ENCODE results near the gene C20orf202. TPM values are rescaled to one million over a fixed set of nuclear protein-coding genes. Genes with fewer than 3 reads are reported as not detected.
A peak's percentile ranks its signal among the peaks of the same experiment; 100 is the strongest.

C20orf202 gene
- total and polyA plus RNA-seq, 9 of the 15 experiments (the other 6 are each of a cell fraction or from before 2014, with no cell fraction given) = 0.03 to 0.24 (median 0.15) TPM; not detected in 4

DNA sequence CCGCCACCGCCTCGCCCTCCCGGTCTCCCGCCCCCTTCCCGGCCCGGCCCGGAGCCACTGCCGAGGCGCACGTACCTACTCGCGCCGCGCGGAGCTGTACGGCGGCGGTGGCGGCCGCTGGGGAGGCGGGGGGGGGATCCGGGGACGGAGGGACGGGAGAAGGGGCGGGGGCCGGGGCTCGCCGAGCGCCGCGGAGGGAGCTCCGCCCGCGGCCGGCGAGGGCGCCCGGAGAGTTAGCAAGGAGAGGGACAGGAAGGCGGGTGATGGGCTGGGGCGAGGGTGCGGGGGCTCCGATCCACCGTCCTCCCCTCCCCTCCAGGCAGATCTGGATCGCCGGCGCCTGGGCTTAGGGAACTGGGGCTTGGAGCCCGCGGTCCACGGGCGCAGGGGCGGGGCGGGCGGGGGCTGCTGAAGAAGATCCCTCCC, 17.9 kb upstream of the C20orf202 start:
- H4K20me1 ChIP-seq (replicated peaks; ENCODE audit: control insufficient read depth, insufficient read depth, low read length) = no peaks in the 10 kb centered on the region
- H3K4me2 ChIP-seq (ENCODE audit: insufficient read depth, low read length) = peak overlapping the region; percentile 77; the same call in 1 of the 2 replicates
- H3K79me2 ChIP-seq (ENCODE audit: control insufficient read depth, insufficient read depth, low read length) = peaks cover 24% of the 10 kb centered on the region
- peaks cover 4% of the 10 kb centered on the region for H3K9me1 ChIP-seq (ENCODE audit: control insufficient read depth, insufficient read depth, low read length)
- TF ChIP-seq HNRNPK (IDR thresholded peaks at IDR 0.05; ENCODE audit: low read depth, low read length, poor library complexity, severe bottlenecking) (peak; percentile 35), SIN3B (IDR thresholded peaks at IDR 0.05; ENCODE audit: low read depth) (0 out of 2 replicates have a peak, but pooled peaks have one; percentile 23), ZNF263 (CRISPR knock-in tag; IDR thresholded peaks at IDR 0.05; ENCODE audit: borderline replicate concordance) (peak; percentile 57; the same call in 1 of the 2 replicates), BCOR (IDR thresholded peaks at IDR 0.05) (no peak), PHF8 (IDR thresholded peaks at IDR 0.05; ENCODE audit: borderline replicate concordance, low read length) (peak; percentile 4; the same call in 1 of the 2 replicates), SAP30 (IDR thresholded peaks at IDR 0.05; ENCODE audit: borderline replicate concordance, insufficient read depth, low read depth, low read length, poor library complexity, severe bottlenecking) (peak; percentile 15), PCBP1 (IDR thresholded peaks at IDR 0.05; ENCODE audit: low read depth, low read length, poor library complexity, severe bottlenecking) (peak; percentile 32)
- TF ChIP-seq, protein P1, sequence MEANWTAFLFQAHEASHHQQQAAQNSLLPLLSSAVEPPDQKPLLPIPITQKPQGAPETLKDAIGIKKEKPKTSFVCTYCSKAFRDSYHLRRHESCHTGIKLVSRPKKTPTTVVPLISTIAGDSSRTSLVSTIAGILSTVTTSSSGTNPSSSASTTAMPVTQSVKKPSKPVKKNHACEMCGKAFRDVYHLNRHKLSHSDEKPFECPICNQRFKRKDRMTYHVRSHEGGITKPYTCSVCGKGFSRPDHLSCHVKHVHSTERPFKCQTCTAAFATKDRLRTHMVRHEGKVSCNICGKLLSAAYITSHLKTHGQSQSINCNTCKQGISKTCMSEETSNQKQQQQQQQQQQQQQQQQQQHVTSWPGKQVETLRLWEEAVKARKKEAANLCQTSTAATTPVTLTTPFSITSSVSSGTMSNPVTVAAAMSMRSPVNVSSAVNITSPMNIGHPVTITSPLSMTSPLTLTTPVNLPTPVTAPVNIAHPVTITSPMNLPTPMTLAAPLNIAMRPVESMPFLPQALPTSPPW (CRISPR knock-in tag; IDR thresholded peaks at IDR 0.05) = peak; percentile 81
- TF ChIP-seq, protein P2, sequence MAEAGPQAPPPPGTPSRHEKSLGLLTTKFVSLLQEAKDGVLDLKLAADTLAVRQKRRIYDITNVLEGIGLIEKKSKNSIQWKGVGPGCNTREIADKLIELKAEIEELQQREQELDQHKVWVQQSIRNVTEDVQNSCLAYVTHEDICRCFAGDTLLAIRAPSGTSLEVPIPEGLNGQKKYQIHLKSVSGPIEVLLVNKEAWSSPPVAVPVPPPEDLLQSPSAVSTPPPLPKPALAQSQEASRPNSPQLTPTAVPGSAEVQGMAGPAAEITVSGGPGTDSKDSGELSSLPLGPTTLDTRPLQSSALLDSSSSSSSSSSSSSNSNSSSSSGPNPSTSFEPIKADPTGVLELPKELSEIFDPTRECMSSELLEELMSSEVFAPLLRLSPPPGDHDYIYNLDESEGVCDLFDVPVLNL (CRISPR knock-in tag; IDR thresholded peaks at IDR 0.05; ENCODE audit: low read depth) = no peak
- FAIRE-seq = no peak
- peak; percentile 46 to 80 (median 71) for DNase-seq (ENCODE audit: extremely low read depth in 1 of 4, low spot score in 3 of 4)
- H2AFZ ChIP-seq (ENCODE audit: low read depth, low read length) = peak overlapping the region; percentile 72; the same call in 1 of the 2 replicates
- H3K27ac ChIP-seq (ENCODE audit: extremely low read depth, low read depth, low read length) = peak overlapping the region; percentile 60; the same call in 1 of the 3 replicates
- in situ Hi-C loops (cut with MboI) (no loop called here), intact Hi-C loops (cut with micrococcal nuclease) (loop anchor here (2.0 to 10.0 kb wide), 2 partner anchors 67 to 371 kb away; partner anchors contain the start of gene PSMF1)
- no CpG with 5 or more reads among the region's 54 CpGs for WGBS (ENCODE audit: insufficient coverage, low coverage, missing lambda C conversion rate)
- peak; percentile 56 for ATAC-seq
- H3K4me3 ChIP-seq = peak overlapping the region; percentile 58
- no peaks in the 10 kb centered on the region for H3K27me3 ChIP-seq (ENCODE audit: control insufficient read depth in 2 of 2, insufficient read depth in 2 of 2, low read length in 2 of 2)
- peaks cover 14% of the 10 kb centered on the region; the same call in 2 of the 3 replicates for H3K36me3 ChIP-seq (ENCODE audit: control insufficient read depth, insufficient read depth, low read length)
- no TSS peak for BruUV-seq (replicated peaks)
- peak overlapping the region; percentile 61 to 87; a peak in 3 of 4 replicates for H3K9ac ChIP-seq (ENCODE audit: insufficient read depth in 1 of 2, low read depth in 2 of 2, low read length in 2 of 2)
- H3K4me1 ChIP-seq (replicated peaks in 1 of 2; ENCODE audit: control insufficient read depth in 2 of 2, insufficient read depth in 2 of 2, low read length in 2 of 2) = peaks cover 54 to 68% of the 10 kb centered on the region in 2 experiments
- H3K9me3 ChIP-seq (replicated peaks; ENCODE audit: control insufficient read depth, insufficient read depth, low read depth, low read length) = no peaks in the 10 kb centered on the region
- ChIA-PET CTCF (ENCODE audit: low intra/inter-chr PET ratio) (interaction anchor here (0.7 kb wide), 1 partner anchor 241 kb away, joined by 3 read pairs; no protein-coding TSS in a partner anchor), POLR2A (interaction anchor here (1.2 kb wide), 1 partner anchor 27 kb away, joined by 3 read pairs; no protein-coding TSS in a partner anchor)
